NCI-H2107 treated with DMSO at 0.1 percent for 48 hours (cell line): ENCODE data around the gene TRIM44.
A peak's percentile ranks its signal among the peaks of the same experiment; 100 is the strongest.

Experiments
- DNase-seq: peaks from one replicate; lab custom pipeline; 2025; ENCODE audit not compliant: unreplicated experiment; lab: John Stamatoyannopoulos, UW

TRIM44 gene, protein sequence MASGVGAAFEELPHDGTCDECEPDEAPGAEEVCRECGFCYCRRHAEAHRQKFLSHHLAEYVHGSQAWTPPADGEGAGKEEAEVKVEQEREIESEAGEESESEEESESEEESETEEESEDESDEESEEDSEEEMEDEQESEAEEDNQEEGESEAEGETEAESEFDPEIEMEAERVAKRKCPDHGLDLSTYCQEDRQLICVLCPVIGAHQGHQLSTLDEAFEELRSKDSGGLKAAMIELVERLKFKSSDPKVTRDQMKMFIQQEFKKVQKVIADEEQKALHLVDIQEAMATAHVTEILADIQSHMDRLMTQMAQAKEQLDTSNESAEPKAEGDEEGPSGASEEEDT

DNA sequence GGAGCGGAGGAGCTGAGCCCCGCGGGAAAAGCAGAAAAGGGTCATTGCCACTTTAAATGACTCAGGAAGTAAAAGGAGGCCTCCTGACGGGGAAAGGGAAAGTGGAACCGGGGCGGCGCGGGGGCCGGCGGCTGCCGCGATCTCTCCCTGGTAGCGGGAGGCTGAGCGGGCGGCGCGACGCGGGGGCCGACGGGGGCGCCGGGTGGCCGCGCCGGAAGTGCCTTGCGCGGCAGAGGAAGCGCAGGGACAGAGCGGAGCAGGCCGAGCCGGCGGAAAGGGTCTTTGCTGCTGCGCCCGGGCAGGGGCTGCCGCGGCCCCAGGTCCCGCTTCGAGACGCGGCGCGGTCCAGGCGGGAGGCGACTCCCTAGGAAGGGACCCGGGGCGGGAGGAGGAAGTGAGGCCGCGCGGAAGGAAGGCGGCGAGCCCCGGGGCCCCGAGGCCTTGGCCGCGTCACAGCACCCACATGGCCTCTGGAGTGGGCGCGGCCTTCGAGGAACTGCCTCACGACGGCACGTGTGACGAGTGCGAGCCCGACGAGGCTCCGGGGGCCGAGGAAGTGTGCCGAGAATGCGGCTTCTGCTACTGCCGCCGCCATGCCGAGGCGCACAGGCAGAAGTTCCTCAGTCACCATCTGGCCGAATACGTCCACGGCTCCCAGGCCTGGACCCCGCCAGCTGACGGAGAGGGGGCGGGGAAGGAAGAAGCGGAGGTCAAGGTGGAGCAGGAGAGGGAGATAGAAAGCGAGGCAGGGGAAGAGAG, at the start of gene TRIM44:
Gene TRIM44 (plus strand): TSS at position 127 of the 759 bp plus-strand sequence. CDS start 337 bp downstream, at position 464.
- peak; percentile 55 for DNase-seq

GRCh38 chr11:35614939-35615569, 47.5 kb upstream of the TRIM44 start:
- DNase-seq, result no peak

DNA sequence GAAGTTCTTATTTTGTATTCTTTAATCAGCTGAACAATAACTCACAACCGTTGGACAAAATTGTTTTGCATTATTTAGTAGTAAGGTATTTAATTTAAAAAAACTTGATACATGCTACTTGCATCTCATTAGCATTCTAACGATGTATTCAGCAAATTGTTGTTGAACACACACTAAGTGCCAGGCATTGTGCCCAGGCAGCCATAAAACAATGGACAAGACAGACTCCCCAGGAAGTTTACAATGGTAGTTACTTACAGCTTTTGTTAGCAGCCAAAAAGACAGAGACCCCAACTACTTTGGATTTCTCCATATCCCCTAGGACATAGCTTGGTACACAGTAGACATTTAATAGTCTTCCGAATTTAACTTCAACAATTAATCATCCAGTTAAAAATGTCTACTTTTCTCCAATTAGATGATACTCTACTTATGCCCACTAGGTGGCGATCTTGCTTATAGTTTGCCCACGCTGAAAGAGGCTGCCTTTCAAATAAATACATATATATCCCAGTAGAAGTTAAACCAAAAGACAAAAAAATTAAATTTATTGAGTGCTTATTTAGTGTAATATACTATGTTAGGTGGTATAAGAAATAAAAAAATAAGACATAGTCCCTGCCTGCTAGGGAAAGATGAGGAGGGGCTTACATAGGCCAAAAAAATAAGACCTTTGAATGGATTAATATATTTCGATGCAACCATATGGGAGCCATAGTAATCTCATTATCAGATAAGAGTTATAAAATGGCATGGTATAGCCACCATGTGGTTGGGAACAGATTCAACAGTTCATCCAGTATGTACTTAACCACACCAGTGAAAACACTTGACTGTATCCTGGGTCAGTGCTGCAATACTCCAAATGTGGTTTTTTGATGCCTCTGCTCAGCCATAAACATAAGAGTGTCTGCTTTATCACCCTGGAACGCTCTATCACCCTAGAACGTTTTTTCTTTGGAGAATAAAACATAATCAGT, 46.4 kb upstream of the TRIM44 start:
- DNase-seq, result peak; percentile 74

DNA sequence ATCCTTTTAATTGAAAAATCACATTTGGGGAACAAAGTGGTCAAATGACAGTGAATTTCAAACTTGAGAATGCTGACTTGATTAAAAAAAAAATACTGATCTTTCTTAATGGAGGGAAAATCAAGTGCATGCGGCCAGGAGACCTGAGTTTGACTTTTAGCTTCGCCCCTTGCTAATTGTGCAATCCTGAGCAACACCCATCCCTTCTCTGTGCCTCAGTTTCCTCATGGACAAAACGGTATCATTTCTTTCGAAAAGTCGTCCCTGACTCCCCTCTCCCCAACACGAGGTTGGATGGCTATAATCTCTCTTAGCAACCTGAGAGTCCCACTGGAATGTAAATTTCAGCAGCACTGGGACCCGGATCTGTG, 45.3 kb upstream of the TRIM44 start:
- DNase-seq, result no peak

DNA sequence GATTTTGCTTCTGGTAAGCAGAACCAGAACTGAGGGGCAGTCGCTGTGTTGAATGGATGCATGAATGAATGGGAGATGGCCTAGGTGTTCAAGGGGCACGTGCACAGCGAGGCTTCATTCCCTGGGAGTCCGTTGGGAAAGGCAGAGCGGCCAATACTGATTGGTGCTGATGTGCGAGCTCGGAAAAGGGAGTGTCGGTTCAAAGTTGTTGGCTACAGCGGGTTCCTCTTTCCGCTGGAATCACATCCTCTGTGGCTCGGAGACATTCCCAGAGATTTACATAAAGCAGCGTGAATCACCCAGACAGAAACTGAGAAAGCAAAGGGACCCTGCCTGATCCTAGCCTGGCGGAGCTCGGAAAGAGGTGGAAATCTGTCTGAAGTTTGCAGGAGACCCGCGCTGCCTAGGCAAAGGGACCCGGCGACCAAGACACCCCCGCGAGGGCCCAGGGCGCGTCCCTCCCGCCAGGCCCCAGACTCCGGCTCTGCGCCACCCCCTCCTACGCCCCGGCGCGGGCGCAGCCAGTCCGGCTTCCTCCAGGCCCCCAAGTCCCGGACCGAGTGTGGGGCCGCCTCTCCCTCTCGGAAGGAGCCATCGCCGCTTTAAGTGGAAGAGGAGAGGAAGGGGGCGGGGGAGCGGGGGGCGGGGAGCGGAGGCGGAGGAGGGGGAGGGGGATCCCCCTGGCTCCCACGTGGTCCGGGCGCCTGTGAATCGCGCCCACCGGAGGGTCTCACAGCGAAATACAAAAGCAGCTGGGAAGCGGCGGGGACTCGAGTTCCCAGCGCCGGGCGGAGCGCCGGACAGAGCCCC, 44.7 kb upstream of the TRIM44 start, which contains the start of gene FJX1:
Gene FJX1 (plus strand): TSS at position 774 of the 810 bp plus-strand sequence. CDS start 177 bp downstream, outside the sequence.
- no peak for DNase-seq

- no peak for DNase-seq
Measured at GRCh38 chr11:35618497-35619115, 44.0 kb upstream of the TRIM44 start.

GRCh38 chr11:35619116-35619854, 43.3 kb upstream of the TRIM44 start:
- DNase-seq, result no peak

DNA sequence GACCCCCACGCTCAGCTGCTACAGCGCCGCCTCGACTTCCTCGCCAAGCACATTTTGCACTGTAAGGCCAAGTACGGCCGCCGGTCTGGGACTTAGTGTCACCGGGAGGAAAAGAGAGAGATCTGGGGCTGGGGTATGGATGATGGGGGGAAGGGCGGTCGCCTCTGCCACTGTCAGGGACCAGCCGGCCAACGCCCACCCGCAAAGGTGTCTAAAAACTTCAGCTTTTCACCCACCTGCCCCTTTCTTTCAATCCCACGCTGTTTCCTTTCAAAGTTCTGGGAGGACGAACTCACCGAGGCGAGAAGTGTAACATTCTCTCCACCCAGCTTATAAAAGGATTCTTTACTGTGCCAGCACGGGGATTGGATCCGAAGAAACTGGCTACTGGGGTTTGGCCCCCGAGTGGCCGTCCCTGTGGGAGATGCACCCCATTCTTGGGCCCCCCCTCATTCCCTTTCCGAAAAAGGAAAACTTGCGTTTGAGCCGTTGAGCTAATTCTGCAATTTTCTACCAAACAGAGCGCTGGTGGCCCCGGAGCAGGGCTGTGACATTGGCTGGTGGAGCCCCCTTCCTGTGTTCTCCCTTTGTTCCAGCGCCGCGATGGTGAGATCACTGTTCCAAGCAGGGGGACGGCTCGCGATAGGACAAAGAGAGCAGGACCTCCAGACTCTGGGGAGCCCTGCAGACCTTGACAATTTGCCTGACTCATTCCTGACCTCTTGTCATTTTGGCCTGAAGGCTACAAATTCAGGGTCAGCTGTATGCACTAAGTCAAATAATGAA, 42.5 kb upstream of the TRIM44 start:
- no peak for DNase-seq

DNA sequence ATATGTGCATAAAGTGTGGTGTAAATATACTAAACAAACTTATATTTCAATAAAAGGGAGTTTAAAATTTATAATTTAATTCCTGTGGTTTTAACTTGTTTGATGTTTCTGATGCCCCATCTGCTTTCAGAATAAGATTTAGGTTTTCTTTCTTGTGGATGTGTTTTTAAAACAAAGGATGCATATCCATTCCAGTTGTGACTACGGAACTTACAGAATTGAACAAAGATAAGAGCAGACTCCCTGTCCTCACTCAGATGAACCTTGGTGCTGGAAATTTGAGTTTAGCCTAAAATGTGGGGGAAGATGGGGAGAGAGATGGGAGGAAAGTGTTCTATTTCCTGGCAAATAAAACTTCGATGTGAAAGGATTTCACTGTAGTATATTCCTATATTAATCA, 41.8 kb upstream of the TRIM44 start:
- DNase-seq, result no peak

DNA sequence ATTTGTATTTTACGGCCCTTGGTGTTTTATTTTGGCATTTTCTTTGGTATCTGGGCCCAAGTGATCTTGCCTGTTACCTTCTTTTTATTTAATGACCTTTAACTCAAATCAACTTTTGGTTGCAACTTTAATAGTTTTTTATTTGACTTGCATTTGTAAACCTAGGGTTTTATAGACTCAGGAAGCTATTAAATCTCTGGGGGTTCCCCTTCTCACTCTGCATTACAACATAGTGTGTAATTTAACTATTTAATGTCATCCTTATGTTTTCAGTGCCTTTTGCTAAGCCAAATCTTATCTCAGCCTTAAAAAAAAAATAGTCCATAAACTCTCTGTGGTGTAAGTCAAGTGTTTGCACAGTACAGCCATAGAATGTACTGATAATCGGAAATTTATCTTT, 41.0 kb upstream of the TRIM44 start:
- no peak for DNase-seq

DNA sequence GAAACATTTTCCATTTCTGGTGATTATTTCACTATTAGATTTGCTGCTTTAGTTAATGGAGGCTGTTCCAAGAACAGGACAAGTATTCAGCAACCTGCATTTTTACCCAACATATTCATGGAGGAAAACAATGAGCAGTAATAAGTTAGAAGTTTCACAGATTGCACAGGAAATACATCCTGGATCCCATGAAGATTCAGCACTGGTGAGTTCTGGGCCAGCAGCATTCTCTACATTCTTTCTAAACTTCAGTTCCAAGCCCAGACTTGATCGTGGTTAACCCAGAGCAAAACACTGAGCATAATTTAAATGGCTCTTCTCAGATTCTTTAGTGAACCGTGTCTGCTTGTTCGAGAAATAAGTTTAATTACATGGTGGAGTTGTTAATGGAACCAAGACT, 40.5 kb upstream of the TRIM44 start:
- no peak for DNase-seq

- DNase-seq, result no peak
Measured at GRCh38 chr11:35623621-35624168, 38.9 kb upstream of the TRIM44 start.

- no peak for DNase-seq
Measured at GRCh38 chr11:35624316-35624715, 38.3 kb upstream of the TRIM44 start.

- DNase-seq, result no peak
Measured at GRCh38 chr11:35624781-35625180, 37.8 kb upstream of the TRIM44 start.

DNA sequence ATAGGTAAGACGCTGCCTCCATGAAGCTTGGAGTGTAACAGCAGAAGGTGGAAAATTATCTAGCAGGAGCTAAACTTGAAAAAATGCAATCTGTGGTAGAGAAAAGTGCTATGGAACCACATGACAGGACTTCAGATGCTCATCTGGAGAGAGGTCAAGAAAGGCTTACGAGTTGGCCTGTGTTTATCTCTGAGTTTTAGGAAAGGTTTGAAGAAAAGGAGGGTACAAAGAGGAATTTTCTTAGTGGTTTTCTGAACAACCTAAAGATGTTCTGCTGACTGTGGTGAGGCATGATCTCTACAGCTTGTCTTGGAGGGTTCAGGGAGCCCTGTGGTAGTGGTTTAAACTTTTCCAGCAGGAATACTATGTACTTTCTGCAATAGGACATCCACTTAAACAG, 36.1 kb upstream of the TRIM44 start:
- no peak for DNase-seq

- DNase-seq, result no peak
Measured at GRCh38 chr11:35629511-35629910, 33.1 kb upstream of the TRIM44 start.

DNA sequence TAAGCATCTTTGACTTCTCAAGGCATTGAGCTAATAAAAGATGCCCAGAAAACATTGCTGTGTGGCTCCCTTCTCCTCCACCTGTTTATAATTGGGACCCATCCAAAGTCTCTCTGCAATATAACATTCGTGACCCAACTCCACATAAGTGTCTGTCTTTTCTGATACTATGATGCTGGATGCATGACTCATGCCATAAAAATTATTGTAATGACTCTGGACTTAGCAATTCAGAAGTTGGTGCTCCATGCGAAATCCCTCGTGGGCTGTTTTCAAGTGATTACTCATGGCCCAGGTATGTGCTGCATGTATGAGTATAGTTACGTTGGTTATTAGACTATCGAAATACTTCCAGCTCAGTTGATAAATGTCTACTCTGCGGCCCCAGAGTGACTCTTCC, 32.7 kb upstream of the TRIM44 start:
- DNase-seq, result no peak

- DNase-seq, result no peak
Measured at GRCh38 chr11:35631891-35632290, 30.7 kb upstream of the TRIM44 start.
